Activated naive CD8-positive, alpha-beta T cell treated with anti-CD3 and anti-CD28 coated beads, Interleukin-2, amount 50 U/mL, for 16 hours (primary cell): Measurements from ENCODE around the gene MCM3AP.
A peak's percentile ranks its signal among the peaks of the same experiment; 100 is the strongest.

Source experiments
- DNase-seq: peaks from one replicate; pipeline ENCODE4 v3.0.0-alpha.2; 2020; ENCODE audit warnings: low read depth, low spot score

Gene MCM3AP

GRCh38 chr21:46273341-46273740 is 12.1 kb downstream of the MCM3AP start:
- DNase-seq: no peak

DNA sequence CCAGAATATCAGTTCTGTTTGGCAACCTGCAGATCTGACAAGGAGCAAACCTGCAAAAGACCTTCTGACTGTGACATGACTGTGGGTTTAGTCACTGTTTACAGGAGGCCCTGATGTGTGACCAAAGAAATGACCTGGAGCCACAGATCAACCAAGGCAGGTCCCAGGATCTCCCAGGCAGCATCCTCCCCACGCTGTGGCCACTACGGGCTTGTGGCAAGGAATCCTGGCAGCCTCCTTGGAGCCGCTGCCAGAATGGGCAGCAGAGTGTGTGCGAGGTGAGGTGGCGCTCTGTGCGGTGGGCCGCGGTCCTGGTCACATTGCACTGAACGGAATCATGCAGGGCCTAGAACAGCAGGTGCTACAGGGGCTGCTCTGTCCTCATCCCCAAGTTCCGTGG is 15.9 kb downstream of the MCM3AP start:
- no peak for DNase-seq

DNA sequence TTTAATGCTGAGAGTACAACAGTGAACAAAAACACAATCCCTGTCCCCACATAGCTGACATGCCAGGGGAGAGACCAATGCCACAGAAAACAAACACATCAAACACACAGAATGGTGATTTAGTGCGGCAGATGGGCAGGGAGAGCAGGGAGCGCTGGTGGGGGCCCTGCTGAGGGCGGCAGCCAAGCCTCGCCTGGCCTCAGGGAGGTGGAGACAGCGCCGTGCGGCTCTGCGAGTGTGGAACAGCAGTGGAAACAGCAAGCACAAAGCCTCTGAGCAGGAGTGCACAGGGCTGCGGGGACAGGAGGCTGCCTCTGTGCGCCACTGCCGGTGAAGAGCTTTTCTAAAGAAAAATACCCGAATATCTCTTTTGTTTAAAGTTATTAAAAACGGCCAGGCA is 17.0 kb downstream of the MCM3AP start:
- no peak for DNase-seq

GRCh38 chr21:46266946-46267345 is 18.5 kb downstream of the MCM3AP start:
- no peak for DNase-seq

DNA sequence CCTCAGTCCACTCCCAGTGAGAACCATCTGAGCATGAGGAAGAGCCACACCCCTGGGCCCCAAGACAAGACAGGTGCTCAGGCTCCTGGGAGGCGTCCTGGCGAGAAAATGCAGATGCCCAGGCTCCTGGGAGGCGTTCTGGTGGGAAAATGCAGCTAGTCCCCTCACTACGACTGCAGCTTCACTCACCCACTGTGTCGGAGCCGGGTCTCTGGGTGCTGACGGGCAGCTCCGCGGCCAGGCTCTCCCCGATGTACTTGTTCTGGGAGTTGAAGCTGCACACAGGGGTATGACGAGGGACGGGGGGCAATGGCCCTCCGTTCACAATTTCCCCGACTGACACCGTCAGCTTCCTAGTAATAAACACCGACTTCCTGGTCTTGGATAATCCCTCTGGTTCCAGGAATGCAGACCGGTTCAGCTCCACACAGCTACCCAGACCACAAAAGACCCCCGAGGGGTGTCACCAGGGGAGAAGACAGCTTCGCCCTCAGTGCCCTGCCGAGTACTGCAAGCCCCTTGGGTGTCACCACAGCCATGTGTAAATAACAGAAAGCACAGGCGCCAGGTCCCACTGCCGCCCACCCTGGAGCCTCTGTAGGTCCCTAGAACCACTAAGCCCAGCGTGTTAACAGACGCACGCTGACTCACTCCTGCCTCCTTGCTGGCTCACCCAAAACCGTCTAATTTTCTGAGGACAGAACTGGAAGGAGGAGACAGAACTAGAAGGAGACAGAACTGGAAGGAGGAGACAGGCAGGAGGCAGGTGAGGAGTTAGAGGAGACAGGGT is 19.5 kb downstream of the MCM3AP start:
- DNase-seq: no peak

DNA sequence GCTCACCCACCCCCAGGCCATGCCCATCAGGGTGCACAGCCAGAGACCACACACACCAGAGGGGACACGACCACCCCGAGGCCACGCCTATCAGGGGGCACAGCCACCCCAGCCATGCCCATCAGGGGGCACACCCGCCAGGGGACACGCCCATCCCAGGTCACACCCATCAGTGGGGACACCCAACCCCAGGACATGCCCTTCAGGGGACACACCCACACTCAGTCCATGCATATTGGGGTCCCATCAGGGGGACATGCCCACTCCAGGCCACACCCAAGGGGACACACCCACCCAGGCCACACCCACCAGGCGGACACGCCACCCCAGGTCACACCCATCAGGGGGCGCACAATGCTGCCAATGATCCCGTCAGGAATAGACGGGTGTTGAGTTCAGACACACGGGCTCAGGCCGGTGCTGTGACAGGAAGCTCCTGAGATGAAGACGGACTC is 20.7 kb downstream of the MCM3AP start:
- no peak for DNase-seq

DNA sequence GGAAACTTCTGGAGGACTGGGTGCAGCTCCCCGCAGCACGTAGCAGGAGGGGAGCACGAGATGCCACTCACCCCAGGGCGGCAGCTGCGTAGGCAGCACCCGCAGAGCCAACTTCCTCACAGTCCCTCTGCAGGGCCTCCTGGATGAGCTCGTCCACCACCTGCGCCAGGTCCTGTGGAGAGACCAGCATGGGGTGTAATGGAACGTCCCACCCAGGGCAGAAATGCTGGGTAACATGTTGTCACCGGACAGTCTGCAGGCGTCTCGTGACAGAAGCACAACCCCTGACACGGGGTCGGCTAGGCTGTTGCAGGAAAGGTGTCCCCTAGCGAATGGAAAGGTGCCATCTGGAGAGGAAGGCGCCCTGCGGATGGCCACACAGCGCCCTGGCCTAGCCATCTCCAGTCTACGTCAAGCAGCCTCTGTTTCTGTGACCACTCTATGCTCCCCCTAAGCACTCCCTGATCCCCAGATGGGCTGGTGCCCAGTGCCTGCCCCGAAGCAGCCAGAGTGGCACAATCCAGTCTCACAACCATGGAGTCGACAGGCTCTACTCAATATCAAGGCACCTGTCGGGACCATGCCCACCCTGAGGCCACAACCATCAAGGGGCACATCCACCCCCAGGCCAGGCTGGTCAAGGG is 21.2 kb downstream of the MCM3AP start:
- no peak for DNase-seq

DNA sequence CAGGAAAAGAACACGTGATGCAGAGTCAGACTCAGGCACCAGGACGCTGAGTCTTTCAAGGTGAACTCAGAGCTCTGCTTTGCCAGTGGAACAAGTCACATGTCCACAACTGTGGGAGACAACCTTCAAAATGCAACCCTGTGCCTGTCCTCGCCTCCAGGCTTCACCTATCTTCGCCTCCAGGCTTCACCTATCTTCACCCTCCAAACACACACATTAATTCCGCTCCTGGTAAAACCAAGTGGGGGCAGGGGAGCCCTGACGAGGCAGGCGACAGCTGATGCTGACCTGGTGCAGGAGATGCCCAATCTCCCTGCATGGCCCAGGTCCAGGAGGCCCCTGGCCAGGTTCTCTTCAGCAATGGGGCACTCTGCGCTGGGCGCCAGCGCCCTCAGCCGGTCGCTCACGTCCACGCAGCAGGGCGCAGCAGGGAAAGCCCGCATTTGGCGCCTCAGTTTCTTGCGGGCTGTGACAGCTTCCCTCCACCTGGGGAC is 28.9 kb downstream of the MCM3AP start:
- no peak for DNase-seq

- no peak for DNase-seq
These were observed 29.6 kb downstream of the MCM3AP start for GRCh38 chr21:46255758-46256337.

GRCh38 chr21:46255166-46255565 is 30.2 kb downstream of the MCM3AP start:
- no peak for DNase-seq

DNA sequence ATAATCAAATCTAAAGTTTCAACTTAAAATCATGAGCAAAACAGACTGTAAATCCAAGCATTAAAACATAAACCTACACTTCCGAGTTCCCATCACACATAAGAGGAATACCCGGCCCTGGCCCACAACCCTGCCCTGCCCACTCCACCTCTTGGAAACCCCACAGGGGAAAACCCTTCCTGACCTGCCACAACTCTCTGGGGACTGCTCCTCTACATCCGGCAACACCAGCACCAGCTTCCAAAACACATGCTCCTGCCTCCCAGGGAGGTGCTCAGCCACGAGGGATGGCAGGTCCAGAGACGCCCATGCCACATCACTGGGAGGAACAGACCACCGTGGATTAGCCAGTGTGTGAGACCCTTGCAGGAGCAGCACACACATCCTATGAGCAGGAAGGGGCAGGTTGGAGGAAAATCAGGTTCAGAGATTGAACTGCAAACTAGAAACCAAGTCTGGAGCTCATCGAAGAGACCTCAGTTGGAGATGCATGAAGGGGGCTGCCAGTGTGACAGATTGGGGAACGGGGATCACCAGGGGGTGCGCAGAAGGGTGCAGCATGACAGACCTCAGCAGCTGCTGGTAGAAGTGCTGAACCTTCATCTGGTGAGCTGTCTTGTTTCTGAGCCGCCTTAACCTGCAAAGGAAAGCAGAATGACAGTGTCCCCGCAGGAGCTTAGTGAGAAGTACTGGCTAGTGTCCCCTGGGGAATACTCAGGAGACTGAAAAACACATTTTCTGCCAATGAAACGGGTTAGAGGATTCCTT is 31.0 kb downstream of the MCM3AP start:
- no peak for DNase-seq

GRCh38 chr21:46253610-46254124 is 31.7 kb downstream of the MCM3AP start:
- peak; percentile 28 for DNase-seq

GRCh38 chr21:46252840-46253239 is 32.6 kb downstream of the MCM3AP start:
- no peak for DNase-seq

GRCh38 chr21:46250146-46250725 is 35.2 kb downstream of the MCM3AP start:
- DNase-seq: no peak

- DNase-seq: no peak
These were observed 36.6 kb downstream of the MCM3AP start for GRCh38 chr21:46248827-46249226.

- no peak for DNase-seq
These were observed 37.0 kb downstream of the MCM3AP start for GRCh38 chr21:46248422-46248782.

DNA sequence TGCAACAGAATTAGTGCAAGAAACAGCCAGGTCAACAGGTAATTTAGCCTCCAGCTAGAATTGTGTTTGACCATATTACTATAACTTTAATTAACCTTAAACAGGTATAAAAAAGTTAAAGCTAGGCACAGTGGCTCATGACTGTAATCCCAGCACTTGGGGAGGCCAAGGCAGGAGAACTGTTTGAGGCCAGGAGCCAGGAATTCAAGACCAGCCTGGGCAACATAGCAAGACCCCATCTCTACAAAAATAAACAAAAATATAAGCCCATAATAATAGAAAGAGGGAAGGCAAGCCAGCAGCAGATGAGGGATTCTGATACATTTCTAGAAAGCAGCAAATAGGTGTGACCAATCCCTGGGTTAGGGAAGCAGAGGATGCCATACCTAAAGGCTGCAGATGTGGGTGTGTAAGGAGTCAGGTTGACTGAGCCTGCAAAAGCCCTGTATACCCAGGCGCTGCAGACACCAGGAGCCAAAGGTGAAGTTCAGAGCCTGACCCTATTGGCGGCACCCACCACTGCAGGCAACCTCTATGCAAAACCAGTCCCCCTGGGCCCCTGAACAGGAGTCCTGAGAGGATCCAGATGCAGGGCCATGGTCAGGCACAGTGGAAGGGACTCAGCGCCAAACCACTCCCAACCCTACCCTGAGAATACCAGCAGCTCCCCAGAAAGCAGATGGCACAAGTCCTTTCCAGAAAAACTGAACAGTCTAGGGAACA is 37.6 kb downstream of the MCM3AP start:
- DNase-seq: no peak

- DNase-seq: no peak
These were observed 39.1 kb downstream of the MCM3AP start for GRCh38 chr21:46246345-46246744.

- DNase-seq: no peak
These were observed 40.0 kb downstream of the MCM3AP start for GRCh38 chr21:46245213-46245915.

DNA sequence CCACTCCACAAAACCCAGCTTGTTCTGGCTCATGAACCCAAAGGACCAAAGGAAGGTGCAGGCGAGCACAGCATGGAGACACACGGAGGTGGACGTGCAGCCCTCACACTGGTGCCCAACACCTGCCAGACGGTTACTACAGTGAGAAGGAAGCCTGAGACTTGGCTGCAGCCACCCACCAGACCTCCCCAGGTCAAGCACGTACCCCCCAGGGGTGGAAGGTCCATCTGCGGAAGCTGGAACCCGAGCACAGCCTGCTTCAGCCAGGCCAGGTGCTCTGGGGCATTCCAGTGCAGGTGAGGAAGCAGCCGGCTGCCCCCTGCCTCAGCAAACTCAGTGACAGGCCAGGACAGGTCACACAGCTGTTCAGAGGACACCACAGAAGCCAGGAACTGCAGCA is 40.8 kb downstream of the MCM3AP start:
- no peak for DNase-seq
